HCT116 (cell line): ENCODE data around the gene C15orf39. TPM values are rescaled to one million over a fixed set of nuclear protein-coding genes. Genes with fewer than 3 reads are reported as not detected.

ENCODE experiments used
- ATAC-seq: fragments of 200-7000 bp; cut with Tn5 transposase; 2 replicates; pipeline ENCODE4 v1.9.1; 2020; ENCODE audit warnings: mild to moderate bottlenecking, moderate library complexity
- BruUV-seq: library from RNA; stranded (reverse); fragments of 400-500 nt; replicated peaks from 2 replicates; lab custom pipeline; 2021; lab: Mats Ljungman, UMichigan
- CTCF ChIA-PET: fragments of 300-600 bp; sonication (Branson Sonifier 250); formaldehyde crosslinking; loops from one replicate; lab custom pipeline; 2021; ENCODE audit warnings: antibody characterized with exemption; lab: Charles Lee
- POLR2A ChIA-PET: fragments of 300-600, 350-600 bp; sonication (Branson Sonifier 250); formaldehyde crosslinking; loops from one replicate; lab custom pipeline; 2021; ENCODE audit warnings: antibody characterized with exemption; lab: Charles Lee
- RAD21 ChIA-PET, 2 experiments: fragments of 300-600 bp; sonication (Branson Sonifier 250); formaldehyde crosslinking; loops; one replicate each; lab custom pipeline; 2023; ENCODE audit warnings: low total read pairs in 2 of 2; ENCODE audit not compliant: uncharacterized antibody in 2 of 2, unreplicated experiment in 2 of 2, low non-redundant PET in 1 of 2; lab: Charles Lee
- DNase-seq: peaks from one replicate; pipeline ENCODE4 v3.0.0-alpha.2; 2010; ENCODE audit warnings: low read depth, low spot score
- H2AFZ ChIP-seq: fragments of 200-600 bp; shearing (Covaris generic), sonication (generic); 2 replicates; pipeline ENCODE4 v1.6.1; 2017; ENCODE audit warnings: low read depth, mixed run types, mixed read lengths, antibody characterized with exemption, low read length; ENCODE audit not compliant: poor library complexity, severe bottlenecking
- H3K27ac ChIP-seq: 2 replicates; pipeline ENCODE4 v1.5.1; 2012; ENCODE audit warnings: low read depth, low read length
- H3K27me3 ChIP-seq: fragments of 200-600 bp; sonication (generic); 2 replicates; pipeline ENCODE4 v1.6.1; 2016; ENCODE audit warnings: mixed run types, low read length, mixed read lengths; ENCODE audit not compliant: insufficient read depth
- H3K36me3 ChIP-seq, 2 experiments: fragments of 200-500 bp in 1 of 2; fragments of 200-600 bp in 1 of 2; sonication (Bioruptor generic) in 1 of 2; sonication (generic) in 1 of 2; 2 replicates each; pipeline versions ENCODE4 v1.5.1 to v1.6.1; 2014 to 2016; ENCODE audit warnings: low read length in 2 of 2, inconsistent platforms in 1 of 2, mixed read lengths in 1 of 2, mixed run types in 1 of 2; ENCODE audit not compliant: insufficient read depth in 2 of 2, control insufficient read depth in 1 of 2
- H3K4me1 ChIP-seq, 2 experiments: fragments of 200-600 bp in 1 of 2; sonication (generic) in 1 of 2; 2 replicates each; pipeline versions ENCODE4 v1.5.1 to v1.6.1; 2012 to 2017; ENCODE audit warnings: low read length in 2 of 2, inconsistent platforms in 1 of 2, mild to moderate bottlenecking in 1 of 2, mixed read lengths in 1 of 2, mixed run types in 1 of 2, moderate library complexity in 1 of 2; ENCODE audit not compliant: insufficient read depth in 2 of 2, control insufficient read depth in 1 of 2
- H3K4me2 ChIP-seq: fragments of 200-600 bp; sonication (generic); 2 replicates; pipeline ENCODE4 v1.6.1; 2017; ENCODE audit warnings: mixed run types, low read length, mixed read lengths
- H3K4me3 ChIP-seq, 2 experiments: fragments of 200-600 bp in 1 of 2; sonication (generic) in 1 of 2; replicated peaks in 1 of 2; 2 replicates each; pipeline ENCODE4 v1.5.1; 2011 to 2016; ENCODE audit warnings: low read length in 2 of 2, control low read depth in 1 of 2, low read depth in 1 of 2, mild to moderate bottlenecking in 1 of 2, mixed read lengths in 1 of 2, mixed run types in 1 of 2
- H3K79me2 ChIP-seq: fragments of 200-600 bp; sonication (generic); 2 replicates; pipeline ENCODE4 v1.6.1; 2017; ENCODE audit warnings: mild to moderate bottlenecking, mixed run types, low read length, moderate library complexity, mixed read lengths; ENCODE audit not compliant: insufficient read depth
- H3K9ac ChIP-seq: fragments of 200-600 bp; sonication (generic); 2 replicates; pipeline ENCODE4 v1.6.1; 2016; ENCODE audit warnings: low read length, mixed read lengths
- H3K9me2 ChIP-seq: fragments of 200-600 bp; sonication (generic), shearing (Covaris generic); 2 replicates; pipeline ENCODE4 v1.6.1; 2017; ENCODE audit warnings: mixed run types, mild to moderate bottlenecking, moderate library complexity; ENCODE audit not compliant: insufficient read depth
- H3K9me3 ChIP-seq, 2 experiments: fragments of 200-500 bp in 1 of 2; fragments of 200-600 bp in 1 of 2; sonication (Bioruptor generic) in 1 of 2; sonication (generic) in 1 of 2; 2 replicates each; pipeline ENCODE4 v1.6.1; 2014 to 2017; ENCODE audit warnings: low read length in 2 of 2, mixed read lengths in 2 of 2, inconsistent platforms in 1 of 2, low read depth in 1 of 2, mild to moderate bottlenecking in 1 of 2, mixed run types in 1 of 2, moderate library complexity in 1 of 2; ENCODE audit not compliant: control insufficient read depth in 1 of 2, insufficient read depth in 1 of 2
- H4K20me1 ChIP-seq: fragments of 200-600 bp; sonication (generic), shearing (Covaris generic); 2 replicates; pipeline ENCODE4 v1.6.1; 2017; ENCODE audit warnings: mixed run types, mild to moderate bottlenecking, moderate library complexity; ENCODE audit not compliant: insufficient read depth
- CBX3 ChIP-seq: IDR thresholded peaks from 2 replicates; pipeline ENCODE4 v1.6.1; 2012; ENCODE audit warnings: low read depth
- CEBPB ChIP-seq: IDR thresholded peaks from 2 replicates; pipeline ENCODE4 v1.6.1; 2012; ENCODE audit warnings: low read depth
- EGR1 ChIP-seq: IDR thresholded peaks from 2 replicates; pipeline ENCODE4 v1.6.1; 2012; ENCODE audit warnings: low read depth
- ELF1 ChIP-seq: IDR thresholded peaks from 2 replicates; pipeline ENCODE4 v1.6.1; 2012; ENCODE audit warnings: low read depth, borderline replicate concordance
- FOSL1 ChIP-seq: IDR thresholded peaks from 2 replicates; pipeline ENCODE4 v1.6.1; 2012; ENCODE audit warnings: low read depth
- POLR2AphosphoS5 ChIP-seq: IDR thresholded peaks from 2 replicates; pipeline ENCODE4 v1.6.1; 2011; ENCODE audit warnings: mild to moderate bottlenecking, low read depth, low read length, moderate library complexity
- RAD21 ChIP-seq: IDR thresholded peaks from 2 replicates; pipeline ENCODE4 v1.6.1; 2012; ENCODE audit warnings: low read depth, mild to moderate bottlenecking
- SIN3A ChIP-seq: IDR thresholded peaks from 2 replicates; pipeline ENCODE4 v1.6.1; 2012; ENCODE audit warnings: low read depth
- SP1 ChIP-seq: IDR thresholded peaks from 2 replicates; pipeline ENCODE4 v1.6.1; 2012; ENCODE audit warnings: low read depth
- TCF7L2 ChIP-seq: IDR thresholded peaks from 2 replicates; pipeline ENCODE4 v1.7.0; 2011; ENCODE audit warnings: borderline replicate concordance, inconsistent platforms; ENCODE audit not compliant: insufficient read depth, insufficient read length; ENCODE audit errors: extremely low read depth
- YY1 ChIP-seq: IDR thresholded peaks from 2 replicates; pipeline ENCODE4 v1.6.1; 2011; ENCODE audit warnings: low read length, low read depth, moderate library complexity, mild to moderate bottlenecking; ENCODE audit not compliant: insufficient replicate concordance; ENCODE audit errors: extremely low read depth
- ZFX ChIP-seq: fragments of 450-650 bp; IDR thresholded peaks from 2 replicates; pipeline ENCODE4 v1.6.1; 2017
- ZNF274 ChIP-seq: fragments of 200-500 bp; sonication (Bioruptor generic); IDR thresholded peaks from 2 replicates; pipeline ENCODE4 v1.6.1; 2014; ENCODE audit warnings: mild to moderate bottlenecking, low read depth, low read length, inconsistent platforms
- intact Hi-C: fragments of 100-400 bp; cut with micrococcal nuclease; formaldehyde crosslinking; loops from 2 replicates; pipeline ENCODE4 v1.10.0; 2022
- total RNA-seq: library from RNA; stranded (reverse); gene quantifications from one replicate; pipeline ENCODE4 v1.2.1, GENCODE V29; 2021; ENCODE audit not compliant: unreplicated experiment
- TF ChIP-seq, protein P1 (sequence below): IDR thresholded peaks from 2 replicates; pipeline ENCODE4 v1.6.1; 2012; ENCODE audit warnings: low read depth
- TF ChIP-seq, protein P2 (sequence below): IDR thresholded peaks from 2 replicates; pipeline ENCODE4 v1.6.1; 2012
- TF ChIP-seq, protein P3 (sequence below): IDR thresholded peaks from 2 replicates; pipeline ENCODE4 v1.6.1; 2011; ENCODE audit warnings: mild to moderate bottlenecking, low read length, moderate library complexity; ENCODE audit not compliant: insufficient replicate concordance; ENCODE audit errors: extremely low read depth
- TF ChIP-seq, protein P4 (sequence below): IDR thresholded peaks from 2 replicates; pipeline ENCODE4 v1.6.1; 2012
- TF ChIP-seq, protein P5 (sequence below), 3 experiments: fragments of 200-600 bp in 1 of 3; sonication (generic) in 1 of 3; IDR thresholded peaks in 2 of 3; conservative IDR thresholded peaks in 1 of 3; 2 replicates each; pipeline ENCODE4 v1.5.1; 2012 to 2017; ENCODE audit warnings: low read depth in 2 of 3, low read length in 2 of 3, antibody characterized with exemption in 1 of 3, borderline replicate concordance in 1 of 3, control low read depth in 1 of 3, mild to moderate bottlenecking in 1 of 3, mixed read lengths in 1 of 3, mixed run types in 1 of 3, moderate library complexity in 1 of 3; ENCODE audit not compliant: insufficient read depth in 1 of 3

The C15orf39 gene
- total RNA-seq, 1 experiment from 2014 or later, result 29.3 TPM

DNA sequence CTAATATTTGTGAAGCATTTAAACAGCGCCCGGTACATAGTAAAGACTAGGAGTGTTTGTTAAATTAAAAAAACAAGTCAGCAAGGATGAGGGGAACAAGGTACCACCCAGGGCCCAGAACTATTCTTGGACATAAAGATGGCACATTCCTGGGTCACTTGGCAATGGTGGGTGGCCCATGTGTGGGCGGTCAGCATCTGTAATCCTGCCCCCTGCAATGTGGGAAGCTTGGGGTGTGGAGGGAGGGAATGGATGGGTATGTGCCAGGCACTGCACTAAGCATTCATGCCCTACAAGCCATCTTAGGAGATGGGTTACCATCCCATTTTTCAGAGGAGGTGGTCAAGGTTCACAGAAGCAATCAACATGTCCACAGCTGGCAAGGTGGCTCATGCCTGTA is 7.3 kb upstream of the C15orf39 start:
- H3K9me3 ChIP-seq, result peaks cover 3 to 6% of the 10 kb centered on the region in 2 experiments; a peak in 2 of 4 replicates
- TF ChIP-seq ELF1, result no peak
- no peak for TF ChIP-seq EGR1
- no peak for TF ChIP-seq CBX3
- TF ChIP-seq, protein P1, sequence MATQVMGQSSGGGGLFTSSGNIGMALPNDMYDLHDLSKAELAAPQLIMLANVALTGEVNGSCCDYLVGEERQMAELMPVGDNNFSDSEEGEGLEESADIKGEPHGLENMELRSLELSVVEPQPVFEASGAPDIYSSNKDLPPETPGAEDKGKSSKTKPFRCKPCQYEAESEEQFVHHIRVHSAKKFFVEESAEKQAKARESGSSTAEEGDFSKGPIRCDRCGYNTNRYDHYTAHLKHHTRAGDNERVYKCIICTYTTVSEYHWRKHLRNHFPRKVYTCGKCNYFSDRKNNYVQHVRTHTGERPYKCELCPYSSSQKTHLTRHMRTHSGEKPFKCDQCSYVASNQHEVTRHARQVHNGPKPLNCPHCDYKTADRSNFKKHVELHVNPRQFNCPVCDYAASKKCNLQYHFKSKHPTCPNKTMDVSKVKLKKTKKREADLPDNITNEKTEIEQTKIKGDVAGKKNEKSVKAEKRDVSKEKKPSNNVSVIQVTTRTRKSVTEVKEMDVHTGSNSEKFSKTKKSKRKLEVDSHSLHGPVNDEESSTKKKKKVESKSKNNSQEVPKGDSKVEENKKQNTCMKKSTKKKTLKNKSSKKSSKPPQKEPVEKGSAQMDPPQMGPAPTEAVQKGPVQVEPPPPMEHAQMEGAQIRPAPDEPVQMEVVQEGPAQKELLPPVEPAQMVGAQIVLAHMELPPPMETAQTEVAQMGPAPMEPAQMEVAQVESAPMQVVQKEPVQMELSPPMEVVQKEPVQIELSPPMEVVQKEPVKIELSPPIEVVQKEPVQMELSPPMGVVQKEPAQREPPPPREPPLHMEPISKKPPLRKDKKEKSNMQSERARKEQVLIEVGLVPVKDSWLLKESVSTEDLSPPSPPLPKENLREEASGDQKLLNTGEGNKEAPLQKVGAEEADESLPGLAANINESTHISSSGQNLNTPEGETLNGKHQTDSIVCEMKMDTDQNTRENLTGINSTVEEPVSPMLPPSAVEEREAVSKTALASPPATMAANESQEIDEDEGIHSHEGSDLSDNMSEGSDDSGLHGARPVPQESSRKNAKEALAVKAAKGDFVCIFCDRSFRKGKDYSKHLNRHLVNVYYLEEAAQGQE, result no peak
- TF ChIP-seq, protein P2, sequence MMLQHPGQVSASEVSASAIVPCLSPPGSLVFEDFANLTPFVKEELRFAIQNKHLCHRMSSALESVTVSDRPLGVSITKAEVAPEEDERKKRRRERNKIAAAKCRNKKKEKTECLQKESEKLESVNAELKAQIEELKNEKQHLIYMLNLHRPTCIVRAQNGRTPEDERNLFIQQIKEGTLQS, result no peak
- no peak for TF ChIP-seq ZNF274
- TF ChIP-seq, protein P3, sequence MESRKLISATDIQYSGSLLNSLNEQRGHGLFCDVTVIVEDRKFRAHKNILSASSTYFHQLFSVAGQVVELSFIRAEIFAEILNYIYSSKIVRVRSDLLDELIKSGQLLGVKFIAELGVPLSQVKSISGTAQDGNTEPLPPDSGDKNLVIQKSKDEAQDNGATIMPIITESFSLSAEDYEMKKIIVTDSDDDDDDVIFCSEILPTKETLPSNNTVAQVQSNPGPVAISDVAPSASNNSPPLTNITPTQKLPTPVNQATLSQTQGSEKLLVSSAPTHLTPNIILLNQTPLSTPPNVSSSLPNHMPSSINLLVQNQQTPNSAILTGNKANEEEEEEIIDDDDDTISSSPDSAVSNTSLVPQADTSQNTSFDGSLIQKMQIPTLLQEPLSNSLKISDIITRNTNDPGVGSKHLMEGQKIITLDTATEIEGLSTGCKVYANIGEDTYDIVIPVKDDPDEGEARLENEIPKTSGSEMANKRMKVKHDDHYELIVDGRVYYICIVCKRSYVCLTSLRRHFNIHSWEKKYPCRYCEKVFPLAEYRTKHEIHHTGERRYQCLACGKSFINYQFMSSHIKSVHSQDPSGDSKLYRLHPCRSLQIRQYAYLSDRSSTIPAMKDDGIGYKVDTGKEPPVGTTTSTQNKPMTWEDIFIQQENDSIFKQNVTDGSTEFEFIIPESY, result no peak
- TF ChIP-seq YY1, result no peak
- no peak for TF ChIP-seq SP1
- no peak for TF ChIP-seq POLR2AphosphoS5
- TF ChIP-seq CEBPB, result no peak
- no peak for TF ChIP-seq SIN3A
- TF ChIP-seq ZFX, result no peak
- TF ChIP-seq TCF7L2, result no peak
- TF ChIP-seq, protein P4, sequence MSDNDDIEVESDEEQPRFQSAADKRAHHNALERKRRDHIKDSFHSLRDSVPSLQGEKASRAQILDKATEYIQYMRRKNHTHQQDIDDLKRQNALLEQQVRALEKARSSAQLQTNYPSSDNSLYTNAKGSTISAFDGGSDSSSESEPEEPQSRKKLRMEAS, result no peak
- no peak for TF ChIP-seq RAD21
- TF ChIP-seq, protein P5, sequence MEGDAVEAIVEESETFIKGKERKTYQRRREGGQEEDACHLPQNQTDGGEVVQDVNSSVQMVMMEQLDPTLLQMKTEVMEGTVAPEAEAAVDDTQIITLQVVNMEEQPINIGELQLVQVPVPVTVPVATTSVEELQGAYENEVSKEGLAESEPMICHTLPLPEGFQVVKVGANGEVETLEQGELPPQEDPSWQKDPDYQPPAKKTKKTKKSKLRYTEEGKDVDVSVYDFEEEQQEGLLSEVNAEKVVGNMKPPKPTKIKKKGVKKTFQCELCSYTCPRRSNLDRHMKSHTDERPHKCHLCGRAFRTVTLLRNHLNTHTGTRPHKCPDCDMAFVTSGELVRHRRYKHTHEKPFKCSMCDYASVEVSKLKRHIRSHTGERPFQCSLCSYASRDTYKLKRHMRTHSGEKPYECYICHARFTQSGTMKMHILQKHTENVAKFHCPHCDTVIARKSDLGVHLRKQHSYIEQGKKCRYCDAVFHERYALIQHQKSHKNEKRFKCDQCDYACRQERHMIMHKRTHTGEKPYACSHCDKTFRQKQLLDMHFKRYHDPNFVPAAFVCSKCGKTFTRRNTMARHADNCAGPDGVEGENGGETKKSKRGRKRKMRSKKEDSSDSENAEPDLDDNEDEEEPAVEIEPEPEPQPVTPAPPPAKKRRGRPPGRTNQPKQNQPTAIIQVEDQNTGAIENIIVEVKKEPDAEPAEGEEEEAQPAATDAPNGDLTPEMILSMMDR (IDR thresholded peaks at IDR 0.05 in 2 of 3, conservative IDR thresholded peaks at IDR 0.05 in 1 of 3; ENCODE audit: borderline replicate concordance in 1 of 3, insufficient read depth in 1 of 3, low read depth in 2 of 3, low read length in 2 of 3), result no peak
- no peak for TF ChIP-seq FOSL1
- TF ChIP-seq, all 23 proteins: peak for 0
- no peak for ATAC-seq
- Histone ChIP-seq H2AFZ (no peak overlapping the region), H3K9ac (no peak overlapping the region), H4K20me1 (no peaks in the 10 kb centered on the region), H3K27ac (no peak overlapping the region), H3K79me2 (no peaks in the 10 kb centered on the region), H3K9me2 (no peaks in the 10 kb centered on the region), H3K4me2 (no peak overlapping the region), H3K36me3 (no peaks in the 10 kb centered on the region), H3K27me3 (no peaks in the 10 kb centered on the region), H3K4me1 (peaks cover 6 to 12% of the 10 kb centered on the region in 2 experiments; a peak in 2 of 4 replicates), H3K4me3 (no peak overlapping the region)
- no TSS peak for BruUV-seq
- ChIA-PET RAD21 (no interaction called here), CTCF (no interaction called here), POLR2A (no interaction called here)
- no peak for DNase-seq
- intact Hi-C loops, result no loop called here
